Liver (tissue), 9 donors: Measurements from ENCODE around the gene WDR31. TPM values are rescaled to one million over a fixed set of nuclear protein-coding genes. Genes with fewer than 3 reads are reported as not detected.

Source experiments
- DNase-seq: peaks from one replicate; pipeline ENCODE4 v3.0.0-alpha.2; 2017; ENCODE audit warnings: low spot score
- H3K27ac ChIP-seq, 2 donors: one replicate each; pipeline ENCODE4 v1.7.0; 2013; ENCODE audit warnings: inconsistent platforms in 2 of 2, low read length in 2 of 2, control low read depth in 1 of 2, low read depth in 1 of 2, mild to moderate bottlenecking in 1 of 2
- H3K27me3 ChIP-seq, 4 donors: one replicate each; pipeline versions ENCODE4 v1.6.1 to v1.7.0; 2013; ENCODE audit warnings: low read length in 3 of 4, inconsistent platforms in 1 of 4, mild to moderate bottlenecking in 1 of 4, moderate library complexity in 1 of 4; ENCODE audit not compliant: control insufficient read depth in 4 of 4, insufficient read depth in 4 of 4
- H3K36me3 ChIP-seq, 4 donors: one replicate each; pipeline versions ENCODE4 v1.6.1 to v1.7.0; 2013; ENCODE audit warnings: low read length in 3 of 4, mild to moderate bottlenecking in 3 of 4, low read depth in 1 of 4, moderate library complexity in 1 of 4; ENCODE audit not compliant: control insufficient read depth in 4 of 4, insufficient read depth in 3 of 4
- H3K4me1 ChIP-seq, 4 donors: one replicate each; pipeline versions ENCODE4 v1.6.1 to v1.7.0; 2013; ENCODE audit warnings: low read length in 3 of 4, mild to moderate bottlenecking in 3 of 4, moderate library complexity in 1 of 4; ENCODE audit not compliant: control insufficient read depth in 4 of 4, insufficient read depth in 4 of 4
- H3K4me3 ChIP-seq, 3 donors: one replicate each; pipeline versions ENCODE4 v1.6.1 to v1.7.0; 2013; ENCODE audit warnings: low read length in 3 of 3, control low read depth in 1 of 3, low read depth in 1 of 3, mild to moderate bottlenecking in 1 of 3
- H3K9ac ChIP-seq, 2 donors: one replicate each; pipeline ENCODE4 v1.7.0; 2013; ENCODE audit warnings: low read length in 2 of 2, mild to moderate bottlenecking in 2 of 2, moderate library complexity in 2 of 2, control low read depth in 1 of 2, low read depth in 1 of 2
- H3K9me3 ChIP-seq, 4 donors: one replicate each; pipeline versions ENCODE4 v1.6.1 to v1.7.0; 2013; ENCODE audit warnings: low read length in 3 of 4; ENCODE audit not compliant: control insufficient read depth in 4 of 4
- GABPA ChIP-seq, 2 donors: IDR thresholded peaks in 1 of 2; conservative IDR thresholded peaks in 1 of 2; 2 replicates each; pipeline ENCODE4 v1.6.1; 2016; ENCODE audit warnings: antibody characterized with exemption in 2 of 2, mild to moderate bottlenecking in 1 of 2, moderate library complexity in 1 of 2
- HNF4A ChIP-seq, 2 donors: conservative IDR thresholded peaks; 2 replicates each; pipeline ENCODE4 v1.6.1; 2016; ENCODE audit warnings: antibody characterized with exemption in 2 of 2, mild to moderate bottlenecking in 2 of 2
- JUND ChIP-seq, 2 donors: IDR thresholded peaks; 2 replicates each; pipeline ENCODE4 v1.6.1; 2016; ENCODE audit warnings: antibody characterized with exemption in 2 of 2
- MAX ChIP-seq: IDR thresholded peaks from 2 replicates; pipeline ENCODE4 v1.6.1; 2016; ENCODE audit warnings: antibody characterized with exemption
- NR2F2 ChIP-seq: IDR thresholded peaks from 2 replicates; pipeline ENCODE4 v1.6.1; 2016; ENCODE audit warnings: antibody characterized with exemption
- RAD21 ChIP-seq, 2 donors: IDR thresholded peaks; 2 replicates each; pipeline ENCODE4 v1.6.1; 2016; ENCODE audit warnings: antibody characterized with exemption in 2 of 2, mild to moderate bottlenecking in 2 of 2
- RXRA ChIP-seq, 2 donors: IDR thresholded peaks; 2 replicates each; pipeline ENCODE4 v1.6.1; 2017 to 2018; ENCODE audit warnings: antibody characterized with exemption in 2 of 2, mild to moderate bottlenecking in 1 of 2
- YY1 ChIP-seq: IDR thresholded peaks from 2 replicates; pipeline ENCODE4 v1.6.1; 2016; ENCODE audit warnings: antibody characterized with exemption, mild to moderate bottlenecking
- ZBTB33 ChIP-seq: IDR thresholded peaks from 2 replicates; pipeline ENCODE4 v1.6.1; 2016; ENCODE audit warnings: antibody characterized with exemption
- WGBS: extraction: QIAGEN DNeasy Blood & Tissue Kit; methylation state at CpG from one replicate; pipeline ENCODE4 v1.1.7; 2013; 5-methylcytosine and 5-hydroxymethylcytosine counted together
- polyA plus RNA-seq, 2 donors: library from polyadenylated mRNA; stranded (reverse) in 1 of 2; unstranded in 1 of 2; fragments of 200-250 nt in 1 of 2; fragments of >200 nt in 1 of 2; fragmentation: Nextera tagmentation in 1 of 2; extraction: Ambion mirVana in 1 of 2; gene quantifications; one replicate each; pipeline versions ENCODE4 v1.2.1 to v1.2.3, GENCODE V29; 2013 to 2015
- total RNA-seq, 2 donors: library from RNA; depleted of rRNA; stranded (reverse); fragments of >200 nt; gene quantifications; one replicate each; pipeline ENCODE4 v1.2.3, GENCODE V29; 2014
- TF ChIP-seq, protein P1 (sequence below): fragments of 150-350 bp; IDR thresholded peaks from 2 replicates; pipeline ENCODE4 v1.5.1; 2017; ENCODE audit warnings: improper control_type of control experiment, low read depth, low read length; ENCODE audit not compliant: missing input control
- donor health status: healthy.
- donor health status: healthy.
- donor health status: healthy.
- donor health status: healthy.
- donor health status: healthy.

Gene WDR31
- total and polyA plus RNA-seq, 4 donors: 1.1 to 3.2 (median 1.2) TPM

GRCh38 chr9:113293285-113293878 lies 46.7 kb downstream of the WDR31 start:
- Histone ChIP-seq H3K4me3 (no peak overlapping the region), H3K27ac (no peak overlapping the region), H3K9ac (no peak overlapping the region), H3K27me3 (no peaks in the 10 kb centered on the region), H3K9me3 (no peaks in the 10 kb centered on the region), H3K36me3 (peaks cover 14 to 48% (median 42%) of the 10 kb centered on the region in 4 donors), H3K4me1 (no peaks in the 10 kb centered on the region)
- TF ChIP-seq NR2F2: no peak
- no peak for TF ChIP-seq RAD21 (IDR thresholded peaks at IDR 0.05)
- TF ChIP-seq JUND (IDR thresholded peaks at IDR 0.05): no peak
- TF ChIP-seq ZBTB33: no peak
- TF ChIP-seq RXRA (IDR thresholded peaks at IDR 0.05): no peak
- TF ChIP-seq GABPA (IDR thresholded peaks at IDR 0.05 in 1 of 2, conservative IDR thresholded peaks at IDR 0.05 in 1 of 2): no peak
- WGBS: 91% methylated on average over 7 of the region's 7 CpGs
- DNase-seq: no peak

- no peak for TF ChIP-seq ZBTB33
- no peak for TF ChIP-seq YY1
- TF ChIP-seq MAX: no peak
- TF ChIP-seq JUND (IDR thresholded peaks at IDR 0.05): no peak
- no peak for TF ChIP-seq HNF4A (conservative IDR thresholded peaks at IDR 0.05)
- no peak for TF ChIP-seq GABPA (IDR thresholded peaks at IDR 0.05 in 1 of 2, conservative IDR thresholded peaks at IDR 0.05 in 1 of 2)
- TF ChIP-seq, protein P1, sequence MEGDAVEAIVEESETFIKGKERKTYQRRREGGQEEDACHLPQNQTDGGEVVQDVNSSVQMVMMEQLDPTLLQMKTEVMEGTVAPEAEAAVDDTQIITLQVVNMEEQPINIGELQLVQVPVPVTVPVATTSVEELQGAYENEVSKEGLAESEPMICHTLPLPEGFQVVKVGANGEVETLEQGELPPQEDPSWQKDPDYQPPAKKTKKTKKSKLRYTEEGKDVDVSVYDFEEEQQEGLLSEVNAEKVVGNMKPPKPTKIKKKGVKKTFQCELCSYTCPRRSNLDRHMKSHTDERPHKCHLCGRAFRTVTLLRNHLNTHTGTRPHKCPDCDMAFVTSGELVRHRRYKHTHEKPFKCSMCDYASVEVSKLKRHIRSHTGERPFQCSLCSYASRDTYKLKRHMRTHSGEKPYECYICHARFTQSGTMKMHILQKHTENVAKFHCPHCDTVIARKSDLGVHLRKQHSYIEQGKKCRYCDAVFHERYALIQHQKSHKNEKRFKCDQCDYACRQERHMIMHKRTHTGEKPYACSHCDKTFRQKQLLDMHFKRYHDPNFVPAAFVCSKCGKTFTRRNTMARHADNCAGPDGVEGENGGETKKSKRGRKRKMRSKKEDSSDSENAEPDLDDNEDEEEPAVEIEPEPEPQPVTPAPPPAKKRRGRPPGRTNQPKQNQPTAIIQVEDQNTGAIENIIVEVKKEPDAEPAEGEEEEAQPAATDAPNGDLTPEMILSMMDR: no peak
These were observed 49.9 kb downstream of the WDR31 start for GRCh38 chr9:113290052-113290607.

More at GRCh38 chr9:113290052-113290607, 49.9 kb downstream of the WDR31 start:
- H3K4me3 ChIP-seq: no peak overlapping the region
- no peaks in the 10 kb centered on the region for H3K9me3 ChIP-seq
- peaks cover 18 to 72% (median 67%) of the 10 kb centered on the region in 4 donors for H3K36me3 ChIP-seq
- DNase-seq: no peak
- no peak overlapping the region for H3K9ac ChIP-seq
- H3K27ac ChIP-seq: no peak overlapping the region
- 97% methylated on average over 6 of the region's 6 CpGs for WGBS
- no peaks in the 10 kb centered on the region for H3K27me3 ChIP-seq
- no peaks in the 10 kb centered on the region for H3K4me1 ChIP-seq
